Ammon's horn (tissue), 1 donor: Measurements from ENCODE around the gene RNF223.

Experiments
- DNase-seq: peaks from one replicate; pipeline ENCODE4 v3.0.0-alpha.2; 2016; ENCODE audit warnings: low spot score

RNF223 gene

DNA sequence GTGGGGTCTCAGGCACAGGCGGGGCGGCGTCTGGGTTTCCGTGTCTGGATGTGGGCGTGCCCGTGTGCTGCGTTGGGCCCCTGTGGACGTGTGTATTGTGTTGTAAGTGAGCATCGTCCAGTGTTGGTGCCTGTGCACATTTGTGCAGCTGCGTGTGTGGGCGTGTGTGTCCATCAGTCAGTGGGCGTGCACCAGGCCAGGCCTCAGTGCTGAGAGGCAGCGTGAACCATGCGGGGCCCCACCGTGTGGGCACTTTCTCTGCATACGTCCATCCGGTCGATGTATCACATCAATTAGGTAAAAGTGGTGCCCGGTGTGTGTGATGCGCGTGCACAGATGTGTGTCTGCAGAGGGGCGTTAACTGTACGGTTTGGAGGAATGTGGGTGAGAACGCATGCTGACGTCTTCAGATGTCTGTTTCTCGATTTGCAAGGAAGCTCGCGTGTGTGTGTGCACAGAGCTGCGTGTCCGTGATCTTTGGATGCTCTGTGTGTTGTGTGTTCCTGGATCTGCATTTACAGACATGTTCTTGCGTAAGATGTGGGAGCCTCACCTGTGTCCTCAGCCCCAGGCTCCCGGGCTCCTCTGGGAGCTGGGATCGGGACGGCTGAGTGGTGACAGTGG is 29.5 kb downstream of the RNF223 start:
- DNase-seq: no peak

GRCh38 chr1:1043921-1044320 is 30.2 kb downstream of the RNF223 start:
- no peak for DNase-seq

DNA sequence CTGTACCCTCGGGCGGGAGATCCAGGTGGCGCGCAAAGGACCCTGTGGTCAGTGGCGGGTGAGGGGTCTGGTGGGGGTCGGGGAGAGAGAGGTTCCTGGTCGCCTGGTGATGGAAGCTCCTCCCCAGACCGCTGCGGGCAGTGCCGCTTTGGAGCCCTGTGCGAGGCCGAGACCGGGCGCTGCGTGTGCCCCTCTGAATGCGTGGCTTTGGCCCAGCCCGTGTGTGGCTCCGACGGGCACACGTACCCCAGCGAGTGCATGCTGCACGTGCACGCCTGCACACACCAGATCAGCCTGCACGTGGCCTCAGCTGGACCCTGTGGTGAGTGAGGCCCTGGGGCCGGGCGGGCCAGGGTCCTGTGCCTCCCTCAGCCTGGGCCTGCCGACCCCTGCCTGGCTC is 30.7 kb downstream of the RNF223 start:
- no peak for DNase-seq

DNA sequence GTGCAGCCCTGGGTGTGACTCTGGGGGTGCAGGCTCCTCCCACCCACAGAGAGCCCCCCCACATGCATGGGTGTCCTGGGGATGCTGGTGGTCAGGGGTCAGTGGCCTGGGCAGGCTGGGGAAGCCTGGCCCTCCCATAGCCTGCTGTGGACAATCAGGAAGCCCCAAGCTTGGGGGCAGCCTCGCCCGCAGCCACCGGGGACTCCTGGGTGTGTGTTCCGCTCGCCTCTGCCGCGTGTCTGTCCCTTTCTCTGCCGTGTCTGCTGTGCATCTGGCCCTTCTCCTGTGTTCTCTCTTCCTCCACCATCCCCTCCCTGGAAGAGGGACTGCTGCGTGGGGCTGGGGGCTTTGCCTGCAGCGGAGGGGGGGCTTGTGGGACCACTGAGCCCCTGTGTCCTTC is 31.3 kb downstream of the RNF223 start:
- no peak for DNase-seq

DNA sequence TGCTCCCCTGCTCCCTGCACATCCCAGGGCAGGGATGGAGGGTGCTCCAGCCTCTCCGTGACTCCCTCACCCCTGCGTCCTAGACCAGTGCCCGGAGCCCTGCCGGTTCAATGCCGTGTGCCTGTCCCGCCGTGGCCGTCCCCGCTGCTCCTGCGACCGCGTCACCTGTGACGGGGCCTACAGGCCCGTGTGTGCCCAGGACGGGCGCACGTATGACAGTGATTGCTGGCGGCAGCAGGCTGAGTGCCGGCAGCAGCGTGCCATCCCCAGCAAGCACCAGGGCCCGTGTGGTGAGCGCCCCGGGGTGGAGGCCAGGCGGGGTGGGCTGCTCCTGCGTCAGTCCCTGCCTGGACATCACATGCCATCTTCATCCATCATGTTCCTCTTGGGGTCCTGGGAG is 32.2 kb downstream of the RNF223 start:
- no peak for DNase-seq

DNA sequence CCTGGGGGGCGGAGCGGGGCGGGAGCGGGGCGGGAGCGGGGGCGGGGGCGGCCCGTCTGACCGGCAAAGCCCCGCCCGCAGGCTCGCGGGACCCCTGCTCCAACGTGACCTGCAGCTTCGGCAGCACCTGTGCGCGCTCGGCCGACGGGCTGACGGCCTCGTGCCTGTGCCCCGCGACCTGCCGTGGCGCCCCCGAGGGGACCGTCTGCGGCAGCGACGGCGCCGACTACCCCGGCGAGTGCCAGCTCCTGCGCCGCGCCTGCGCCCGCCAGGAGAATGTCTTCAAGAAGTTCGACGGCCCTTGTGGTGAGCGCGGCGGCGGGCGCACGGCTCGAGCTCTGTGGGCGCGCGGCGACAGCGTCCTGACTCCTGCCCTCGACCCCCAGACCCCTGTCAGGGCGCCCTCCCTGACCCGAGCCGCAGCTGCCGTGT is 33.0 kb downstream of the RNF223 start:
- DNase-seq: no peak

GRCh38 chr1:1040004-1040991 is 33.8 kb downstream of the RNF223 start:
- DNase-seq: peak; percentile 86

- DNase-seq: no peak
Observed at GRCh38 chr1:1039145-1039910, 34.8 kb downstream of the RNF223 start.

- DNase-seq: no peak
Observed at GRCh38 chr1:1038694-1039093, 35.4 kb downstream of the RNF223 start.

DNA sequence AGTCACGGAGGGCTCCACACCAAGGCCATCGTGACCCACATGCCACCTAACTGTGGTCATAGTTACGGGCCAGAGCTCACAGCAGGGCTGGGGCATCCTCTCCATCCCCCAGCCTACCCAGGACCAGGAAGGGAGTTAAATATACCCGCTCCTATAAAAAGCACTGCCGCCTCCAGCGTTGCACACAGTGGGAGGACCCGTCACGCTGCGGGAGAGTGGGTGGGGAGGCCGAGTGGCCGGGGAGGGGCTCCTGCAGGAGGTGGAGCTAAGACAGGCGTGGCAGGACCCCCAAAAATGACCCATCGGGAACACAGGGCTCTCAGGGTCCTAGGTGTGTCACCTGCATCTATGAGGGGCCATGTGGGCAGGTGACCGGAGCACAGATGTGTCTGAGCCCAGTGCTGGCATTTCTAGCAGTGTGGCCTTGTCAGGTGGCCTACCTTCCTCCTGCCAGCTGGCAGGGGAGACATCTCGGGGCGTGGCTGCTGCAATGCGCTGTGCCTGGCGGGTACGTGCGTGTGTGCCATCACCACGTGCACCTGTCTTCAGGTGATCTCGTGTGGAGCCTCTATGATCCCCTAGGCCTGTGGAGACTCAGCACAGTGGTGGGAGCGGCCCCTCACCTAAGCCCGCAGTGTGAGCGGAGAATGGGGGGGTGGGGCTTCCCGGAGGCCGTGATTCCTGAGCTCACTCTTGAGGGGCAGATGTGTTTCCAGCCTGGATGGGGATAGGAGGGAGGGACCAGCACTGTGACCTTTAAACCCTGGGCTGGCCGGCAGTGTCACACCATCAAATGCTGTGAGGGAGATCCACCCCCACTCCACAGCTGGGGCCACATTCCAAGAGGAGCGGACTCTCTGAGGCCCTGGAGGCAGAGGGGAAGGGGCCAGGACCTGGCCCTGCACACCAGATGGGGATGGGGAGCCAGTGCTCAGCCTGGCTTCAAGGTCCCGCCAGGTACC is 36.5 kb downstream of the RNF223 start:
- no peak for DNase-seq

DNA sequence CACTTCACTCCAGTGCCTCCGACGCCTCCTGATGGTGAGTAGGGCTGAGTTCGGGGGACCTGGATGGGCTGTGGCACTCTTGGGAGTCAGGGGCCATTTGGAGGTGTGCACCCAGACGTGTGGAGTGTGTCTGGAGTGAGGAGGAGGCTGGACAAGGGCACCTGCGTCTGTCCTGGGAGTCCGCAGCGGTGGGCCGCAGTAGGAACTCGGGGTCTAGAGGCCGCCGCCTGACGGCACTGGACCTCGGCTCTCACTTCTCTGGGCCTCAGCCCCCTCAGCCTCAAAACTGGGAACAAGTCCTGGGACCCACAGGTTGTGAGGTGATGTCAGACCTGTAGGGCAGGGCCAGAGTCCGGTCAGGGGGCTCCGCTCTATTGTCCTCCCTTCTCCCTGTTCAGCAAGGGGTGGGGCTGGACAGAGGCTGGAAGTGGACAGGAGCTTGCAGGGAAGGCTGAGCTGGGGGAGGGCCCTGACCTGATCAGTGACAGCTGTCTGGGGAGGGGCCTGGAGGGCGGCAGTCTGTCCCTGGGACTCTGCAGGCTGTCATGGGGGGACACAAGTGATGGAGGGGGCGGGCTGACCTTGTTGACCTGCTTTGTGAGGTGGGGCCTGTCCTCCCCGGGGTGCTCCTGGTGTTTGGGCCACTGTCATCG is 38.7 kb downstream of the RNF223 start:
- DNase-seq: no peak

DNA sequence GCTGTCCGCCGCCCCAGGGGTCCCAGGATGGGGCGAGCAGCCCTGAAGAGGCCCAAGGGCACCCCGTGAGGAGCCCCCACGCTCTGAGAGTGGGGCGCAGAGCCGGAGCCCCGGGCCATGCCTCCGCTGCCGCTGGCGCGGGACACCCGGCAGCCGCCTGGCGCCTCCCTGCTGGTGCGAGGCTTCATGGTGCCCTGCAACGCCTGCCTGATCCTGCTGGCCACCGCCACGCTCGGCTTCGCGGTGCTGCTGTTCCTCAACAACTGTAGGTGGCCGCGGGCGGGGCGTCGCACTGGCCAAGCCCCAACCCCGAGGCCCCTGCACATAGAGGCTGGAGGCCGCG is 39.7 kb downstream of the RNF223 start:
- no peak for DNase-seq

DNA sequence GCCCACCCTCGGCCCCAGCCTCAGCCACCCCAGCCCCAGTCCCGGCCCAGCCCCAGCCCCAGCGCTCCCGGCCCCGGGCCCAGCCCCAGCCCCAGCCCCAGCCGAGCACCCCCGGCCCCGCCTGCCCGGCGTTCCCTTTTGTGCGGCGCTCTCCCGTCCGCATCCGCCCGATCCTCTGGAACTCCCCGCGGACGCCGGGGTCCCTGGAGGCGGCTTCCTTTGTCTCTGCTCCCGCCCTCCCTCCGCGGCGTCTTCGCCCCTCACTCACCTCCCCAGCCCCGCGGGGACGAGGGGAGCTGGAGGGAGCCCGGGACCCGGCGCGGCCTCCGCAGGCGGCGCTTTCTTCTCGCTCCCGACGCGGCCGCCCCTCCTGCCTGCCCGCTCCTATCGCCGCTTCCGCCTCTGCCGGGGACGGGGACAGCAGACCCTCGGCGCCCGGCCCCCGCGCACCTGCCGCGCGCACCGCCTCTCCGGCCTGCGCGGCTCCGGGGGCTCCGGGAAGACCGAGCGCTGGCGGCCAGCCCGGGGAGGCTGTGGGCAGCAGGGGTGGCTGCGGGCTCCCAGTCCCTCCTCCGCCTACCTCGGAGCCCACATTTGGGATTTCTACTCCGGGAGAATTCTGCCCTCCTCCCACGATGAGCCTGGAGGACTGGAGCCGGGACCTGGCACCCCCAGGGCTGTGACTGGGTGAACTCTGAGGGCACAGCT is 40.2 kb downstream of the RNF223 start:
- no peak for DNase-seq

DNA sequence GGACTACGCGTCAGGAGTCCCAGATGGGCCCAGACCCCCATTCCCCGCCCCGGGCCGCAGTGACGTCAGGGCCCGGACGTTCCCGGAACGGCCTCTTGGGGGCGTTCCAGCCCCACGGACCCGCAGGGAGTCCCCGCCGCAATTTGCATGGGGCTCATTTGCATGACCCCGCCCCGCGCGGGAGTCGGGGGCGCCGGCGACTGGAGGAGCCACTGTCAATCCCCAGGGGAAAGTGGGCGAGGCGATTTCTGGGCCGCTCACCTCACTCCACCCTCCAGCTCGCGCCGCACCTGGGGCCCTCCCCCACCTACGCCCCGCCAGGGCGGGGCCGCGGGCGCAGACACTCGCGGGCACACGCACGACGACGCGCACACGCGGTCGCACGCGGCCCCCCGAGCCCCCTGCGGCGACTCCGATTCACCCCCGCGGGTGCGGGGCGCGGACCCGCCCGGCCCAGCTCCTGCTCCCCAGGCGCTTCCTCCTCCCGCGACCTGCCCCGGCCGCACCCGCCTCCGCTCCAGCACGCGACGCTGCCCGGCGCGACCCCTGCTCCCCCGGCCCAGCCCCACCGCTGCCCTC is 41.0 kb downstream of the RNF223 start:
- DNase-seq: peak; percentile 86

GRCh38 chr1:1032424-1032823 is 41.7 kb downstream of the RNF223 start:
- DNase-seq: no peak

GRCh38 chr1:1031659-1032235 is 42.4 kb downstream of the RNF223 start:
- DNase-seq: no peak

DNA sequence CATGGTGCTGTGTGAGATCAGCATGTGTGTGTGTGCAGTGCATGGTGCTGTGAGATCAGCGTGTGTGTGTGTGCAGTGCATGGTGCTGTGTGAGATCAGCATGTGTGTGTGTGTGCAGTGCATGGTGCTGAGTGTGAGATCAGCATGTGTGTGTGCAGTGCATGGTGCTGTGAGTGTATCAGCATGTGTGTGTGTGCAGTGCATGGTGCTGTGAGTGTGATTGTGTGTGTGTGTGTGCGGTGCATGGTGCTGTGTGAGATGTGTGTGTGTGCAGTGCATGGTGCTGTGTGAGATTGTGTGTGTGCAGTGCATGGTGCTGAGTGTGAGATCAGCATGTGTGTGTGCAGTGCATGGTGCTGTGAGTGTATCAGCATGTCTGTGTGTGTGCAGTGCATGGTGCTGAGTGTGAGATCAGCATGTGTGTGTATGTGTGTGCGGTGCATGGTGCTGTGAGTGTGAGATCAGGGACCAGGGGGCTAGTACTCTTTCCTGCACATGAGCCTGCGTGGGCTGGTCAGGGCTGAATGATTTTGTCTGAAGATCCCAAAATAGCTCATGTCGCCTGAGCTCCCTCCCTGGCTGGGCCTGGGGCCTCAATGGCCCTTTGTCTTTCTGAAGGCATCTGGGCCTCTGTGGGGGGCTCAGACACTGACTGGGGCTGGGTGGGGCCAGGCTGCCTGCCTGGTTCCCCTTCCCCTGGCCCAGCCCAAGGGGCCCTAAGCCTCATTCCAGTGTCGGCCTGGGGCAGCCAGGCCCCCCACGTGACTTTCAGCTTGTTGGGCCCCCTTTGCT is 43.0 kb downstream of the RNF223 start:
- DNase-seq: peak; percentile 44

DNA sequence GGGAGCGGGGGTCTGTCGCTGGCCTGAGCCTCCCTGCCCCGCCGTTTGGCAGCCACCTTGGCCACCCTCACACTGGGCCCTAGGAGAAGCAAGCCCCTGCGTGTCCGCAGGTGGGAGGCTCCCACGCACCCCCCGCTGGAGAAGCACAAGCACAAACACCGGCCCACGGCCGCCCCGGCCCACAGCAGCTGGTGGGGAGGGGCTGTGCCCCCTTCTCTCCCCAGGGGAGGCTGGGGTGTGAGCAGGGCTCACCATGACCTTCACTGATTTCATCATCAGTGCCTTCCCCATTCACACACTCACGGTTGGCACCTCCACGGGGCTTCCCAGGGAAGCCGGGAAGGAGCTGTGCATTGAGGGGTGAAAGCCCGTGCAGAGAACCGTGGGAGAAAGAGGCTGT is 46.3 kb downstream of the RNF223 start:
- no peak for DNase-seq
